HEK293 (cell line): Measurements from ENCODE around the gene NLK.

ENCODE experiments used
- ZNF561 ChIP-seq: fragments of 450-650 bp; IDR thresholded peaks from 2 replicates; pipeline ENCODE4 v1.5.1; 2018; ENCODE audit warnings: missing biosample characterization, missing genetic modification characterization, borderline replicate concordance
- TF ChIP-seq, protein P1 (sequence below): fragments of 450-650 bp; formaldehyde crosslinking; IDR thresholded peaks from 2 replicates; pipeline ENCODE4 v1.5.1; 2016; ENCODE audit warnings: missing biosample characterization, missing genetic modification characterization

DNA sequence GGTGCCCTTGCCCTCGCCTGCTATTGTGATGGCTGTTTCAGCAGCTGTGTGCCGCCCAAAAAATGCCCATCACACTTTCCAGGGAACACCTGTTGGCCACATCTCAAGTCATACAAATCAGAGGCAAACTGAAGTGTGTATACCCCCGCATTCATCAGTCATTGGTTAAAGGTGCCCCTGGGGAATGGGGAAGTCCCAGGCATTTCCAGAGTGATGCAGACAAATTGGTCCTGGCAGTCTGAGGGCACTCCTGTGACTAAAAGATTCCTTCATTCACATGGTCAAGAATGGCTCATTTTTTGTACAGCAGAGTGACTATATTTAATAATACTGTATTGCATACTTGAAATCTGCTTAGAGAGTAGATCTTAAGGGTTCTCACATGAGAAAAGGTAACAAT is 173.6 kb downstream of the NLK start:
- no peak for TF ChIP-seq ZNF561 (tag by site-specific recombination)
- TF ChIP-seq, protein P1, sequence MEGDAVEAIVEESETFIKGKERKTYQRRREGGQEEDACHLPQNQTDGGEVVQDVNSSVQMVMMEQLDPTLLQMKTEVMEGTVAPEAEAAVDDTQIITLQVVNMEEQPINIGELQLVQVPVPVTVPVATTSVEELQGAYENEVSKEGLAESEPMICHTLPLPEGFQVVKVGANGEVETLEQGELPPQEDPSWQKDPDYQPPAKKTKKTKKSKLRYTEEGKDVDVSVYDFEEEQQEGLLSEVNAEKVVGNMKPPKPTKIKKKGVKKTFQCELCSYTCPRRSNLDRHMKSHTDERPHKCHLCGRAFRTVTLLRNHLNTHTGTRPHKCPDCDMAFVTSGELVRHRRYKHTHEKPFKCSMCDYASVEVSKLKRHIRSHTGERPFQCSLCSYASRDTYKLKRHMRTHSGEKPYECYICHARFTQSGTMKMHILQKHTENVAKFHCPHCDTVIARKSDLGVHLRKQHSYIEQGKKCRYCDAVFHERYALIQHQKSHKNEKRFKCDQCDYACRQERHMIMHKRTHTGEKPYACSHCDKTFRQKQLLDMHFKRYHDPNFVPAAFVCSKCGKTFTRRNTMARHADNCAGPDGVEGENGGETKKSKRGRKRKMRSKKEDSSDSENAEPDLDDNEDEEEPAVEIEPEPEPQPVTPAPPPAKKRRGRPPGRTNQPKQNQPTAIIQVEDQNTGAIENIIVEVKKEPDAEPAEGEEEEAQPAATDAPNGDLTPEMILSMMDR (tag by site-specific recombination), result no peak
